ENCODE measurements around the gene AP3D1.
"Not testable (repeated sequence)": the region's sequence is repeated elsewhere in the genome, so short reads cannot be mapped to it uniquely, and the experiment has no call there.

The AP3D1 gene

DNA sequence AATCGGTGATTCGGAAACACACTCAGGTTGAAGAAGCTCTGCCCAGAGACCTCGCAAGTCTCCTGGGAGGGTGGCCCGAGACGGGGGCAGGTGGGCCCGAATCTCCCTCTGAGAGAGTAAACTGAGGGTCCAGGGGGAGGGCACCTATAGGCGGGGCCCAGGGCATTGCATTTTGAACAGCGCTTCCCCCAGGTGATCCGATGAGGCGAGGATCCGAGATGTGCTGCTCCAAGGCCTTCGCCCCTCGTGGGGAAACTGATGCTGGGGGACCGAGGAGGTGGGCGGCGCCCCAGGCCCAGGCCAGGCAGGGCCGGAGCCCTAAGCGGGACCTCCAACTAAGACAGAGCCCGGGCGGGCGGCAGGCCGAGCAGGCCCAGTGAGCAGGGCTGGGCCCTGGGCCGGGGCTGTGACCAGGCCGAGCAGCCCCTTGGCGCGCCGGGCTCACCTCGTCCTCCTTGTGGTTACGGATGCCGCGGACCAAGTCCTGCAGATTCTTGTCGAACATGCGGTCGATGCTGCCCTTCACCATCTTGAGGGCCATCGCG is 500 bp downstream of the AP3D1 start:
- DNase-seq (ENCODE audit: low read depth in 2 of 2), result no peak

- DNase-seq (ENCODE audit: low read depth in 2 of 2), result no peak
Measured at GRCh38 chr19:2149980-2150793, 1.2 kb downstream of the AP3D1 start.

DNA sequence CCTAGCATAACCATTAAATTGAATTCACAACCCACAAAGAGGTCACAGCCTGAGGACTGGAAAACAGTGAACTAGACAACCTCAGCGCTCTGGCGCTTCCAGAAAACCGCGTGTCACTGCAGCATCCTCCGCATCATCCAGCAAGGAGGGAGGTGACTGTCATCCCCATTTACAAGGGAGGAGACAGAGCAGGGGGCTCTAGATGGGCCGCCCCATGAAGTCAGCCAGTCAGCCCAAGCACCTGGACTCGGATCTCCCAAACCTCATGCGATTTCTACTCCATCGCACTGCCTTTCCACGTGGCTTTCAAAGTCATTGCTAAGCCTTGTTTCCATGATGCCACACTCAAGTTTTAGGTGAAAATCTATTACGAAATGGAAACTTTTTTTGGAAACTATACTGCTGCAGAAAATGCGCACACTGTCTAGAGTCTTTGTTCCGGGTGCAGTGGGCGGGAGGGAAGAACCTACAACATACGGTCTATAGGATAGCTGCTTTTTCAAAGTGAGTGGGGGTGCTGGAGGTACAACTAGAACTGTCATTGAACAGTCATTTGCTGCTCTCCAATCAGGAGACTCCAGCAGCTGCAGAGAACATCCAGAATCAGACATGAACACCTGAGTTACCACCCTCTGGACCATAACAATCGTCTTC is 2.8 kb downstream of the AP3D1 start:
- DNase-seq (ENCODE audit: low read depth in 2 of 2), result no peak

GRCh38 chr19:2145831-2146241 is 5.5 kb downstream of the AP3D1 start:
- no peak for DNase-seq (ENCODE audit: low read depth in 2 of 2)

- DNase-seq (ENCODE audit: low read depth in 2 of 2), result no peak
Measured at GRCh38 chr19:2144190-2144589, 7.2 kb downstream of the AP3D1 start.

DNA sequence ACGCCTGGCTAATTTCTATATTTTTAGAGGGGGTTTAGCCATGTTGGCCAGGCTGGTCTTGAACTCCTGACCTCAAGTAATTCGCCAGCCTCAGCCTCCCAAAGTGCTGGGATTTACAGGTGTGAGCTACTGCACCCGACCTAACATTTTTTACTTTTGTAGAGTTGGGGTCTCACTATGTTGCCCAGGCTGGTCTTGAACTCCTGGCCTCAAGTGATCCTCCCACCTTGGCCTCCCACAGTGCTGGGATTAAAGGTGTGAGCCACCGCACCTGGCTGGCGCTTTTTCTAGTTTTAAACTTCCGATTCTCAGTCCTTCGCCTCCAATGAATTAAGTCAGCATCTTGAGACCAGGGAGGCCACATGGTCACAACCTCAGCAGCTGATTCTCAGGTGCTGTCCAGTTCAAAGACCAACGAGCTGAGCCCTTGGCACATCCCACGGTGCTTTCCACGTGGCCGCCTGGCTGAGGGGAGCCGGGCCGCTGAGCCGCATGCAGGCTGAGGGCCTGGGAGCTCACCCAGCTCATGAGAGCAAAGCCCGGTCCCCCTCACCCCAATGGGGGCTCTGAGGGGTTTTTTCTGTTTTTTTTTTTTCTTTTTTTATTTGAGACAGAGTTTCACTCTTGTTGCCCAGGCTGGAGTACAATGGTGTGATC is 9.1 kb downstream of the AP3D1 start:
- no peak for DNase-seq (ENCODE audit: low read depth in 2 of 2)

- DNase-seq (ENCODE audit: low read depth in 2 of 2), result no peak
Measured at GRCh38 chr19:2140138-2140569, 11.2 kb downstream of the AP3D1 start.

GRCh38 chr19:2139385-2140137 is 11.8 kb downstream of the AP3D1 start:
- no peak for DNase-seq (ENCODE audit: low read depth in 2 of 2)

DNA sequence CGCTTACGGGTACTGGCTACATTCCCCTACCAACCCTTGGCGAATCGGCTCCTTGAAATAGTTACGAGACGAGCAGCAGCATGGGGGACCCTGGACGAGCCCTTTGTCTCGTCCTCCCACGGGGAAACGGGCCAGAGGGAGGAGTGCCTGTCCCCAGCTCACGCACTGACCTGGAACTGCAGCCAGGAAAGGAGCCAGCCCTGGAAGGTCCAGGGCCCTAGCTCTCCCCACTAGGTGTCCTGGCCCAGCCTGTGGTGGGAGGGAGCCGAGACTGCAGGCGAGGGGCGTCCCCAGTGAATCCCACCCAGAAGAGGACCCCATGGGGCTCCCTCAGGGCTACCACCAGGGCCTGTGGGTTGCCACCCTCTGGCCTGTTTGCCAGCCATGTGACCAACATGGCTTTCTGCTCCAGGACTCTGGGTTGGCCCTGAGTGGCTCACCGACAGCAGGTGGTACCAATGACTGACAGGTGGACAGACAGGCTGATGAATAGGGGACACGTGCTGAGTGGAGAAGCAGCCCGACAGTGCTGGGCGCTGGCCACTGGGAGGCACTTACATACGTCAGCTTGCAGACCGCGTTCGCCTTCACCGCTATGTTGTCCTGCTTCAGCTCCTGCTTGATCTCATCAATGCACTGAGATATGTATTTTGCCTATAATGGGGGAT is 13.2 kb downstream of the AP3D1 start:
- no peak for DNase-seq (ENCODE audit: low read depth in 2 of 2)

DNA sequence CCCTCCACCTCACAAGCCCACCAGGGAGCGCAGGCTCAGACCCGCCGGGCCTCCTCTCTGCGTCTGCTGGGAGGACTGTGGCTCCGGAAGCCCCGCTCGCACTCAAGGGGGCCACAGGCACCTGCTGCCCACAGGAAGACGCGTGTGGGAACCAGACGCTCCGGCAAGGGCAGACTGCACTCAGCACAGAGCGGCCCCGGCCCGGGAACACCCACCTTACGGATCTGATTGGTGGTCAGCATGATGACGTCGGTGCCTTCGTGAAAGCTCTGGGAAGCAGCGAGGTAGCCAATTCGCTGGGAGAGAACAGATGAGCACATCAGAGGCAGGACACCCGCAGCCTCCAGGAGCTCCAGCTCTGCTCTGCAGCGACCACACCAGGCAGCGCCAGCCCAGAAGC is 14.6 kb downstream of the AP3D1 start:
- DNase-seq (ENCODE audit: low read depth in 2 of 2), result no peak

DNA sequence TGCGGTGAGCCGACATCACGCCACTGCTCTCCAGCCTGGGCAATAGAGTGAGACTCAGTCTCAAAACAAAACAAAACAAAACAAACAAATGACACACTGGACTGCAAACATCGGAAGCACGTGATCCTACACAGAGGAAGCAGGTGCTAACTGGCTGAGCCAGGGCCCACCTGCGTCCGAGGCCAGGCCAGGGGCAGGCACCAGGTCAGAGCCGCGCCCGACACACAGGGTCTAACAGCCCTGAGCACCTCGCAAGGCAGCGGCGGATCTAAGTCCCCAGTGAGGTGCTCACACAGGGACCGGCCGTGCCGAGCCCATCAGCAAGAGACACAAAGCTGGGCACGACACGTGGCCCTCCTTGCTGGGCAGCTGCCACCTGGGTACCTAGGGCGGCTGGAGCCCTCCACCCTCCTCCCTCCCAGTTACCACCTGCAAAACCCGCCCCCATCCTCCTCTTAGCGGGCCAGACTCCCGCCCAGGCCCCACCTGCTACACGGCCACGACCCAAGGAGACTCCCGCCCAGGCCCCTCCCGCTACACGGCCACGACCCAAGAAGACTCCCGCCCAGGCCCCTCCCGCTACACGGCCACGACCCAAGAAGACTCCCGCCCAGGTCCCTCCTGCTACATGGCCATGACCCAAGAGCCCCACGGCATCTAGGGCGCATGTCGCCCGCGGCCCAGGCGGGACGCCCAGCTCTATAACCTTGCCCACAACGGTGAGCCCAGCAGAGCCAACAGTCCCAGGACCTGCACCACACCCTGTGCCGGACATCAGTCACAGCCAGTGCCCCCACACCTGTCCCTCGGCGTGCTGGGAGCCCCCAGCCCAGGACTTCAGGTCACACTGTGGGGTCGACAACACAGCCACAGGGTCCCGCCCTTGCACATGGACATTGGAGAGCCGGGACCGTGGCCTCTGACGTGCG is 15.6 kb downstream of the AP3D1 start:
- DNase-seq (ENCODE audit: low read depth in 2 of 2), result no peak

DNA sequence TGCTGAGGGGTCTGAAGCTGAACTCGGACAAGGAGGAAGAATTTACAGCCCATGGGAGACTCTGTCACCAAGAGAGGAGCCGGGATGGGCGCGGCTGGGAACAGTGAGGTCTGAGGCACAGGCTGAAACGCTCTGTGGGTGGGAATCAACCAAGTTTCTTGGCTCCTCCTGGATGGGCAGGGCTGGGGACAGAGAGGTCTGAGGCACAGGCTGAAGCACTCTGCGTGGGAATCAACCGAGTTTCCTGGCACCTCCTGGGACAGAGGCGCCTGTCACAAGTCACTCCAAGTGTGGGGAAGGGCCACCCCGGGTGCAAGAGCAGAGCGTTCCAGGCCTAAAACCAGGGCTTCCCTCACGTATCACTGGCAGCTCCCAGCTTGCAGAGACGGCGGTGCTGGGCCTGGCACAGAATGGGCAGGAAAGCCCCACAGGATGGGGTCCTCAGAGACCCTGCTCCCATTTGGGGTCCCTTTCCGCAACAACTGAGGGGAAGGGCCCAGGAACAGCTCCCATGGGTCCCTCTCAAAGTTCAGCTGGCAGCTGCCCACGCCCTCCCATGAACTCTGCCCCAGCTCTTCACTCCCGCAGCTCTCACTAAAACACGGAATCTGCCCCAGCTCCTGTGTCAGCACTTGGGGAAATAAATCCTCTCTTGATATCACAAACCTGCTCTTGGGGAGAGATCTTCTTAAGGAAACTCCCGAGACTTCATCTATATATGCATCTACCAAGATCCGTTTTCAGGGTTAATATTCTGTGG is 18.5 kb downstream of the AP3D1 start:
- no peak for DNase-seq (ENCODE audit: low read depth in 2 of 2)

DNA sequence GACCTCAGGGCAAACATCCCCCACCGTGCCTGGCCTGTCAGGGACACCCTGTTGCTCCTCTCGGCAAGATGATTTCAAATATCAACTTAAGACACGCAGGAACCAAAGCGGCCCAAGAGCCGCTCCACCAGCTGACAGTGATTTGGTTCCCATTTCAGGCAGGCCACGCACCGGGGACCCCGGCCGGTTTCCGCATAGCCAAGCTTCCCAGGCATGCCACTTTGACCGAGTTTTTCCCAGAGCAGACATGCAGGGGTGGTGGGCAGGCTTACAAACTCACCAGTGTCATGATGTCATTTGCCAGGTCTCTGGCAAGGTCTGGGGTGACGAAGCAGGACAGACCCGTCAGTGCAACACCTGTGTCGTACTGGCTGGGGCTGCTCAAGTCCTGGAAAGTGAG is 19.2 kb downstream of the AP3D1 start:
- DNase-seq (ENCODE audit: low read depth in 2 of 2), result no peak

DNA sequence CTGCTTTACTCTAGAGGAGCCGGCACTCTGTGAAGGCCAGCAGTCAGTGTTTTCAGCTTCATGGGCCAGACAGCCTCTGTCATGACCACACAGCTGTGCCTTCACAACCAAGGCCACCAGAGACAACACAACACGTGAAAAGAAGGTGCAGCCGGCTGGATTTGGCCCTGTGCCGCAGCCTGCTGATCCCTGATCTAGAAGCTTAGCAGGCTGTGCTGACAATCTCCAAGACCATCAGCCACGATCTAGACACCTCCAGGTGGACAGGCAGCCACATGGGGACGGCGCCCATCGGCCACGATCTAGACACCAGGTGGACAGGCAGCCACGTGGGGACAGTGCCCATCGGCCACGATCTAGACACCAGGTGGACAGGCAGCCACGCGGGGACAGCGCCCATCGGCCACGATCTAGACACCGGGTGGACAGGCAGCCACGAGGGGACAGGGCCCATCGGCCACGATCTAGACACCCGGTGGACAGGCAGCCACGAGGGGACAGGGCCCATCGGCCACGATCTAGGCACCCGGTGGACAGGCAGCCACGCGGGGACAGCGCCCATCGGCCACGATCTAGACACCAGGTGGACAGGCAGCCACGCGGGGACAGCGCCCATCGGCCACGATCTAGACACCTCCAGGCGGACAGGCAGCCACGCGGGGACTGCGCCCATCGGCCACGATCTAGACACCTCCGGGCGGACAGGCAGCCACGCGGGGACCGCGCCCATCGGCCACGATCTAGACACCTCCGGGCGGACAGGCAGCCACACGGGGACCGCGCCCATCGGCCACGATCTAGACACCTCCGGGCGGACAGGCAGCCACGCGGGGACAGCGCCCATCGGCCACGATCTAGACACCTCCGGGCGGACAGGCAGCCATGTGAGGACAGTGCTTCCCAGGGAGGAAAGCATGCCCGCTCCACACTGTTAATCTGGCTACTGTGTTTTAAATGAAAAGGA is 20.1 kb downstream of the AP3D1 start:
- DNase-seq (ENCODE audit: low read depth in 2 of 2), result not testable (repeated sequence)

GRCh38 chr19:2129892-2130770 is 21.2 kb downstream of the AP3D1 start:
- DNase-seq (ENCODE audit: low read depth in 2 of 2), result no peak

DNA sequence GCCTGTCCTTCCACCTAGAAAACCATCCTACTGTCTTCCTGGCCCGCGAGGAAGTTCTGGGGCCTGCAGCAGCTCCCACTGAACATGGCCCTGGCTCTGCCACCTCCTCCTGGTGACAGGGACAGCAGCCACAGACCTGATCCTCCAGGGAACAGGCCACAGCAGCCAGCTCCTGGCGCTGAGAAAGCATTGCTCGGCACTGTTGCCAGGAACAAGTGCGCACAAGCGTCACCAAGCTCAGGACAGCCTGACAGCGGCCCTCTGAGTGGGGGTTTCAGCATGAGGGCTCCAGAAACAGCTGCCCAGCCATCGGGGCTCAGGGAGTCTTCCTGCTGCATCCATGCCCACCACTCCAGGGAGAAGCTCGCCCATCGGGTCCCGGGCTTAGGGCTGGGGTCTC is 21.9 kb downstream of the AP3D1 start:
- no peak for DNase-seq (ENCODE audit: low read depth in 2 of 2)

DNA sequence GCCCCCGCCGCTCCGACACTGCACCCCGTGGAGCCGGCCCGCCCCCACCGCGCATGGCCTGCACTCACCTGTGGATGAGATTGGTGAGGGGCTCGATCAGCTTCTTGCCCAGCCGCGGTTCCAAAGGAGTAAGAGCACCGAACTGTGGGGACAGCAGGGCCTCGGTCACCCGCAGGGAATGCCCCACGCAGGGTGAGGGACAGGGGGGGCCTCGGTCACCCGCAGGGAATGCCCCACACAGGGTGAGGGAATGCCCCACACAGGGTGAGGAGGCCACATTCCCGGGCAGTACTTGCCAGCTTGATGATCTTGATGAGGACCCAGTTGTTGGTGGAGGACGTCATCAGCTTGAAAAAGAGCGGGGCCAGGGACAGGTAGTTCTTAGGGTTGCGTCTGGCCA is 22.3 kb downstream of the AP3D1 start:
- DNase-seq (ENCODE audit: low read depth in 2 of 2), result no peak

Measured in activated CD4-positive, alpha-beta T cell treated with anti-CD3 and anti-CD28 coated beads for 24 hours (primary cell).